T1000 (cell line): ENCODE data around the gene TRPM4.
A peak's percentile ranks its signal among the peaks of the same experiment; 100 is the strongest.
"Not testable (repeated sequence)": the region's sequence is repeated elsewhere in the genome, so short reads cannot be mapped to it uniquely, and the experiment has no call there.

ENCODE experiments used
- DNase-seq: peaks from one replicate; lab custom pipeline; 2025; ENCODE audit warnings: mixed read lengths; lab: John Stamatoyannopoulos, UW

The TRPM4 gene

DNA sequence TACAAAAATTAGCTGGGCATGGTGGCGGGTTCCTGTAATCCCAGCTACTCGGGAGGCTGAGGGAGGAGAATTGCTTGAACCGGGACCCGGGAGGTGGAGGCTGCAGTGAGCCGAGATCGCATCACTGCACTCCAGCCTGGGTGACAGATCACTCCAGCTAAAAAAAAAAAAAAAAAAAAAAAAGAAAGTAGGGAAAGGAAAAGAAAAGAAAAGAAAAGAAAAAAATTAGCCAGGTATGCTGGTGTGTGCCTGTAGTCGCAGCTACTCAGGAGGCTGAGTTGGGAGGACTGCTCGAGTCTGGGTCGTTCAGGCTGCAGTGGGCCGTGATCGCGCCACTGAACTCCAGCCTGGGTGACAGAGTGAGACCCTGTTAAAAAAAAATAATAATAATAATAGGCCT is 30.4 kb upstream of the TRPM4 start:
- DNase-seq, result not testable (repeated sequence)

DNA sequence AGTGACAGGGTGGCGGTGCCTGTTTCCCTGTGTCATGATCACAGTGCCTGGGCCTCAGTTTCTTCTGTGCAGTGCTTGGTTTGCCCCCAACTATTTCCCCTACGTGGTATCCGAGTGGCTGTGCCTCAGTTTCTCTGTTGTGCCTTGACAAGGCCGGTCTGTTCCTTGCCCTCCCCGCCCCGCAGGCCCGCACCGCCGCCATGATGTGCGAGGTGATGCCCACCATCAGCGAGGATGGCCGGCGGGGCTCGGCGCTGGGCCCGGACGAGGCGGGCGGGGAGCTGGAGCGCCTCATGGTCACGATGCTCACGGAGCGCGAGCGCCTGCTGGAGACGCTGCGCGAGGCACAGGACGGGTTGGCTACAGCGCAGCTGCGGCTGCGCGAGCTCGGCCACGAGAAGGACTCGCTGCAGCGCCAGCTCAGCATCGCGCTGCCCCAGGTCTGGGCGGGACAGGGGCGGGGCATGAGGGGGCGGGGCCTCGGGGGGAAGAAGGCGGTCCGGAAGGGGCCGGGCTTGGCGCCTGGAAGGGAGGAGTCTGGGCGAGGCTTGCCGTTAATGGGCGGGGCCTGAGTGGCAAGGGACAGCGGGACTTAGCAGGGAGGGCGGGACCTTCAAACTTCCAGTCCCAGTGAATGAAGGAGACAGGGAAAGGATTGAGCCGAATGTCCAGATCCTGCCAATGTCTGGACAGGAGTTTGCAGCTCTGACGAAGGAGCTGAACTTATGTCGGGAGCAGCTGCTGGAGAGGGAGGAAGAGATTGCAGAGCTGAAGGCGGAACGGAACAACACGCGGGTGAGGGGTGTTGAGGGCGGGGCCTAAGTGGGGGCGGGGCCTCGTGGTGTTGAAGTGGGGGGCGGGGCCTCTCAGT is 29.7 kb upstream of the TRPM4 start:
- peak; percentile 97 for DNase-seq

DNA sequence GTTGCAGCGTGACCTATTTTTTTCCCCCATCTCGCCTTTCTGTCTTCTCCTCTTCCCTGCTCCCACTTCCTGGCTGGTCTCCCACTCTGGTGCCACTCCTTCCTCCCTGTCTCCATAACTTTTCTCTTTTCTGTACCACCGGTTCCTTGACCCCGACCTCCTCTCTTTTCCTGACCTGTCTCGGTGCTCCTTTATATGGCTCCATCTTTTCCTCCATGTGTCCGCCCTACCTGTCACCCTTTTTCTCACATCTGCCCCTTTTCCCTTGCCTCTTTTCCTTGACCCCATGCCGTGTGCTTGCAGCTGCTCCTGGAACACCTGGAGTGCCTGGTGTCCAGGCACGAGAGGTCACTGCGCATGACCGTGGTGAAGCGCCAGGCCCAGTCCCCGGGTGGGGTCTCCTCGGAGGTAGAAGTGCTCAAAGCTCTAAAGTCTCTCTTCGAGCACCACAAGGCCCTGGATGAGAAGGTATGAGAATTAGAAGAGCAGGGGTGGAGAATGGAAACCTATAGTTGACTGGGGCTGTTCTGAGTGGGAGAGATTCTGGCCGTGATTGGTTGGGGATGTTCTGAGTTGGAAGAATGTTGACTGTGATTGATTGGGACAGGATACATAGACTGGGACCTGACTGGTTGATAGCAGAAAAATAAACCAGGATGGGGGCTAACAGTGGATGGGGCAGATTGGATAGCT is 28.9 kb upstream of the TRPM4 start:
- DNase-seq, result no peak

DNA sequence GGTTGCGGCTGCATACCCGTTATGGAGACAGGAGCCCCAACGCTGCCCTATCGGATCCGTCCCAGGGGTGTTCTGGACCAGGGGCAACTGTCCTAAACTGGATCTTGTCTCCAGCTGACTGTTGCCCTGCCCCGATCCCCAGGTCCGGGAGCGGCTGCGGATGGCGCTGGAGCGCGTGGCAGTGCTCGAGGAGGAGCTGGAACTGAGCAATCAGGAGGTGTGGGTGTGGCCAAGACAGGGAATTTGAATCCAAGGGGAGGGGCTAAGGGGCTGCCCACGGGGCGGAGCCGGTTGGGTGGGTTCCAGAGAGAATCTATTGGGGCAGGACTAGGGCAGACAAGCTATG is 28.4 kb upstream of the TRPM4 start:
- DNase-seq, result no peak

DNA sequence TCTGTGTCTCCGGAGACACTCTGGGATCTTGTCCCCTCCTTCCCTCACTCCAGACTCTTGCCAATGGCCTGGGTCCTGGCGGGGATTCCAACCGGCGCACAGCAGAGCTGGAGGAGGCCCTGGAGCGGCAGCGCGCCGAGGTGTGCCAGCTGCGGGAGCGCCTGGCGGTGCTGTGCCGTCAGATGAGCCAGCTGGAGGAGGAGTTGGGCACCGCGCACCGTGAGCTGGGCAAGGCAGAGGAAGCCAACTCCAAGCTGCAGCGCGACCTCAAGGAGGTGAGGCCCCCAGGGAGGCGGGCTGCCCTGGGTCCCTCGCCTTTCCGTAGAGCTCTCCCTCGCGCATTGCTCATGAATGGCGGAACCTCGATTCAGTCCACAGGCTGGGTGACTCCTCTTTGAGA is 27.3 kb upstream of the TRPM4 start:
- DNase-seq, result no peak

DNA sequence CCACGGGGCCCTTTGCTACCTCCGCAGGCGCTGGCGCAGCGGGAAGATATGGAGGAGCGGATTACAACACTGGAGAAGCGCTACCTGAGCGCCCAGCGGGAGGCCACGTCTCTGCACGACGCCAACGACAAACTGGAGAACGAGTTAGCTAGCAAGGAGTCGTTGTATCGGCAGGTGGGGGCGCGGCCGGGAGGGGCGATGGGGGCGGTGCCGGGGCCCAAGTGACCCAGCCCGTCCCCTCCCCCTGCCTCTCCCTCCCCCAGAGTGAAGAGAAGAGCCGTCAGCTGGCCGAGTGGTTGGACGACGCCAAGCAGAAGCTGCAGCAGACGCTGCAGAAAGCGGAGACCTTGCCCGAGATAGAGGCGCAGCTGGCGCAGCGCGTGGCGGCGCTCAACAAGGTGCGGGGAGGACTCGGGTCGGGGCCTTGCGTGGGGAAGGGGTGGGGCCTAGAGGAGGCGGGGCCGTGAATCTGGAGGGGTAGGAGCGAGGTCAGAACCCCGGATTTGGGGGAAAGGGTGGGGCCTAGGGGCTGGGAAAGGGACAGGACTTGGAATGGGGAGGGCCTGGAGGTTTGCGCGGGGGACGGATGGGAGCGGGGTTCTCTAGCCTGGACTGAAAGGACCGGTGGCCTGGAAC is 24.5 kb upstream of the TRPM4 start:
- DNase-seq, result no peak

DNA sequence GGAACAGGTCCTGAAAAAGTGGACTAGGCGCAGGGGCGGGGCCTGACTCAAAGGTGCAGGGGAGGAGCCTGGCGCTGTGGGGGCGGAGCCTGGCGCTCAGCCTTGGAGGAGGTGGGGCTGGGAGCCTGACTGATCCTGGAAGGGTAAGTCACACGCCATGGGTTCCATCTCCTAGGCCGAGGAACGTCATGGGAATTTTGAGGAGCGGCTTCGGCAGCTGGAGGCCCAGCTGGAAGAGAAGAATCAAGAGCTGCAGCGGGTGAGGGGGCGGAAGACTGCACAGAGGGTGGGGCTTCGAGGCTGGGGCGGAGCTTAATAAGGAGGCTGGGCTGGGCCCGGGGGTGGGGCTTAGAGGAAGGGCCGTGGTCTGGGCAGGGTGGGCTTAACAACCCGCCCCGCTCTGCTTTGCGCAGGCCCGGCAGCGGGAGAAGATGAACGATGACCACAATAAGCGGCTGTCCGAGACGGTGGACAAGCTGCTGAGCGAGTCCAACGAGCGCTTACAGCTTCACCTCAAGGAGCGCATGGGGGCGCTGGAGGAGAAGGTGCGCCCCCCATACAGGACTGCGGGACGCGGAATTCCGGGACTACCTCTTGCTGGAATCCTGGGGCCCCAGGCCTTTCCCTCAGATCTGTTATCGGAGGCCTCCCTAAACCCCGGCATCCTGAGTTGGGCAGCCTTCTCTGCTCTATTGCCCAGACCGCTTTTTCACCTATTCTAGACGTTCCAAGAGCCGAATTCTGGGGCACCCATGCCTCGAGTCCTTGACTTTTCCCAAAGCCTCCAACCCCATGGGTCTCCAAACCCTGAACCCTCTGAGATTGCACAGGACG is 23.8 kb upstream of the TRPM4 start:
- DNase-seq, result no peak

DNA sequence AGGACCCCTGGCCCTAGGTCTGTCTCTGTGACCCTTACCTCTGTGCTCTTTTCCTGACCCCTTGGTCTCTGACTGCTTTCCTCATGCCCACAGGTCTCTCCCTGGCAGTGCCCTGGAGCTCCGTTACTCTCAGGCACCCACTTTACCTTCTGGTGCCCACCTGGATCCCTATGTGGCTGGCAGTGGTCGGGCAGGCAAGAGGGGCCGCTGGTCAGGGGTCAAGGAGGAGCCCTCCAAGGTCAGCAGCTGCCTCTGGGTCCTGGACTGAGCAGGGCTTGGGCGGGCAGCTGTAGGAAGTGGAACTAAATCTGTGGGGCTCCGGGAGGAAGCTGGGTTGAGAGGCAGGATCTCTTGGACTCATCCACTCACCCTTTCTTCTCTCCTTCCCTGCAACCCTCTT is 21.9 kb upstream of the TRPM4 start:
- DNase-seq, result no peak

DNA sequence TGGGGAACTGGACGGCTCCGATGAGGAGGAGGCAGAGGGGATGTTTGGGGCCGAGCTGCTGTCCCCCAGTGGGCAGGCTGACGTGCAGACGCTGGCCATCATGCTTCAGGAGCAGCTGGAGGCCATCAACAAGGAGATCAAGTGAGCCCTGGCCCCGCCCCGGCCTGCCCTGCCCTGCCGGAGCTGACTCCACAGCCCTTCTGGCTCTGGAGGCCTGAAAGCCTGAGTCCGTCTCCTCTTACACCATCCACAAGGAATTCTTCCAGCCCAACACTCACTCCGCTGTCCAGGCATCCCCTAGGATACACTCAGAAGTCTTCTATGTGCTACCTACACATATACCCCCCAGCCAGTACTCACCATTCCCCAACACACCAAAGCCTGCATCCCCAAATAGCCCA is 20.8 kb upstream of the TRPM4 start:
- DNase-seq, result no peak

DNA sequence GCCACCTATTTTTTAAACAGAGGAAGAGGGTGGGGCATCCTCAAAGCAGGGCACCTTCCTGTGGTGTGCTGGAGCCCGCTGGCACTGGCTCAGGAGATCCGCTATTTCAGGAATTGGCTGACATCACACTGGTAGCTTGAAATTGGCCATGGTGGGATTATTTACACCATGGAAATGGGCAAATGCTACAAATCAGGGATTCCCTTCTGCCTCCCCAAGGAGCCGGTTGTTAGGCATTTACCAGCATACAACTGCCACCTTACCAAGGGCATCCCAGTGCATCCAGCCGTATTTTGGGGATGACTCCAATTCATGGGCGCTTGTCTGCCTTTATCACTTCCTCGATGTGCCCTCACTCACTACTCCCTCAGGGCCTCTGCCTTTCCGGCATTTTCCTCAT is 16.6 kb upstream of the TRPM4 start:
- DNase-seq, result no peak

DNA sequence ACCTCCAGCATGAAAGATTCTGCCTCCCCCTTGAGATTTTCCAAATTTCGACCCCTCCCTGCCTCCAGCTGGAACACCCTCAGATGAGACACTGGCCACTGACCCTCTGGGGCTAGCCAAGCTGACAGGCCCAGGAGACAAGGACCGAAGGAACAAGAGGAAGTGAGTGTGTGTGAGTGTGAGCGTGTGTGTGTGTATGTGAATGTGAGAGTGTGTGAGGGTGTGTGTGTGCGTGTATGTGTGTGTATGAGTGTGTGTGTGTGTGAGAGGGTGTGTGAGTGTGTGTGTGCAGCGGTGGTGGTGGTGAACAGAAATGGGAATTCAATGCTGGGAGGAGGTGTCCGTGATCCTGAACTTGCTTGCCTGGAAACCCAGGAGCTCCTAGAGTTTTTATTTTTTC is 16.2 kb upstream of the TRPM4 start:
- no peak for DNase-seq

DNA sequence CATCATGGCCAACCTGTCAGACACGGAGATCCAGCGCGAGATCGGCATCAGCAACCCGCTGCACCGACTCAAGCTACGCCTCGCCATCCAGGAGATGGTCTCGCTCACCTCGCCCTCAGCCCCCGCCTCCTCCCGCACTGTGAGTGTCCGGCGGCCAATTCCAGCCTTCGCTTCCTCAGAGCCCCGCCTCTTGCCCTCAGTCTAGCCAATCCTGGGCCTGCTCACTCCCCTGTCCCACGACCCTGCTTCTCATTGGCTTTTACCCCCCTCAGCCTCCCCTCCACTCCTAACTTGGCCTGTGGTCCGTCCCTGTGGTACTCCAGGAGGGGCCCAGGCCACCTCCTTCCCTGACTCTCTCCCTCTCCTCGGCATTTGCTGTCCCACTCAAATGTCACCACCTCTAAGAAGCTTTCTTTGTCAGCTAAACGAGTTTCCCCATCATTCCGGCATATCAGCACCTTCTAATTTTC is 14.7 kb upstream of the TRPM4 start:
- DNase-seq, result peak; percentile 86

DNA sequence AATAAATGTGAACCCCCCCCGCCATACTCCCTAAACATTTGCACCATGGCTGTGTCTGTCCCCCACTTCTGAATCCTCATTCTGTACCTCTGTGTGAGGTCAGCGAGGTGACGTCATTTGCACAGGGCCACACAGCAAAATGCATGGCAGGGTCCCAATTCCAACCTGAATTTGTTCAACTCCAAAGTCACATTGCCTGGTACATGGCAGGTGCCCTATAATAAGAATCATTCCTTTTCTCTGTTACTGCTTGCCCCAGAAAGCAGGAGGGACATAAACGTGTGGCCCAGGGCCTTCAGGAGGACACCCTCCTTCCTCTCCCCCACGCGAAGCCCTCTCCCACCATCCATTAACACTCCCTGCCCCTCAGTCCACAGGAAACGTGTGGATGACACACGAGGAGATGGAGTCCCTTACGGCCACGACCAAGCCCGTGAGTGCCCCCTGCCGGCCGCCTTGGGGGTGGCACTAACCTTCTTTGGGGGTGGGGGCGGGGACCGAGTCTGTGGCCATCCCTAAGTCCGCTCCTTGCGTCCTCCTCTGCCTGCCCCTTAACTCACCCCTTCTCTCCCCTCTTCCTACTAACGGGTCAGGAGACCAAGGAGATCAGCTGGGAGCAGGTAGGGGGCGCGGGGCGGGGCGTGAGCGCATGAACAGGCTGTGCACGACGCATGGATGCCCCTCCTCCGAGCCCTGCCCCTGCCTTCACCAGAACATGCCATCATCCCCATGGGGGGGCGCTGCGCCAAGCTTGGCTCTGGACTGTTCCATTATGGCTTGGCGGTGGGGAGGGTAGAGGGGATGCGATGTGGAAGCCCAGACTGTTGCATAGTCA is 11.8 kb upstream of the TRPM4 start:
- DNase-seq, result peak; percentile 27

DNA sequence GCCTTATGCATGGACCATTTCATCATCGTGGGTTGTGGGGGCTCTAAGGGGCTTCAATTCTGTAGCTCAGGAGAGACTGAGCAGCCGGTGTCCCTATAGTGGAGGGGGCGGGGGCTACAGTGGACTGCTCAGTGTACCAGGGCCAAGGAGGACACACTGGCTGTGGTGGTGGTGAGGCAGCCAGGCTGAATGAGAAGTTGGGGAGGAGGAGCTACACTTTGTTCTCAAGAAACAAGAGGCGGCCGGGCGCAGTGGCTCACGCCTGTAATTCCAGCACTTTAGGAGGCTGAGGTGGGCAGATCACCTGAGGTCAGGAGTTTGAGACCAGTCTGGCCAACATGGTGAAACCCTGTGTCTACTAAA is 11.2 kb upstream of the TRPM4 start:
- DNase-seq, result not testable (repeated sequence)

DNA sequence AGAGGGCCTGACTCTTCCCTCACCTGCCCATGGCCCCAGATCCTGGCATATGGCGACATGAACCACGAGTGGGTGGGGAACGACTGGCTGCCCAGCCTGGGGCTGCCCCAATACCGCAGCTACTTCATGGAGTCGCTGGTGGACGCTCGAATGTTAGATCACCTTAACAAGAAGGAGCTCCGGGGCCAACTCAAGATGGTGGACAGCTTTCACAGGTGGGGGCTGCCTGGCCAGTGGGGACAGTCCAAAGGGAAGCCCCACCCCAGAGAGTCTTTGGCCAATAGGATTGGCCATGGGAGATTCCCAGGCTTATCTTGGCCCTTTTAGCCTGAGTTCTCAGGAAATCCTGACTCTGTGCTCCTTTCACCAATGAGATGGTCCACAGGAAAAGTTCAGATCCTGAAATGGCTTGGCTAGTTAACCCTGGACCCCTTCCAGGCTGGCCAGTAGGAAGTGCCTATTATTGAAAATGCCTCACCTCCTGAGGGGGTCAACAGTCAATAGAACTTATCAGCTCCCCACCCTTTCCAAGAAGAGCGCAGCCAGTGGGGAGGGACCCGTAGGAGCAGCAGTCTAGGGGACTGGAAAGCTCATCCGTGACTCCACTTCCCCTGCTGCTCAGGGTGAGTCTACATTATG is 9.4 kb upstream of the TRPM4 start:
- DNase-seq, result no peak

DNA sequence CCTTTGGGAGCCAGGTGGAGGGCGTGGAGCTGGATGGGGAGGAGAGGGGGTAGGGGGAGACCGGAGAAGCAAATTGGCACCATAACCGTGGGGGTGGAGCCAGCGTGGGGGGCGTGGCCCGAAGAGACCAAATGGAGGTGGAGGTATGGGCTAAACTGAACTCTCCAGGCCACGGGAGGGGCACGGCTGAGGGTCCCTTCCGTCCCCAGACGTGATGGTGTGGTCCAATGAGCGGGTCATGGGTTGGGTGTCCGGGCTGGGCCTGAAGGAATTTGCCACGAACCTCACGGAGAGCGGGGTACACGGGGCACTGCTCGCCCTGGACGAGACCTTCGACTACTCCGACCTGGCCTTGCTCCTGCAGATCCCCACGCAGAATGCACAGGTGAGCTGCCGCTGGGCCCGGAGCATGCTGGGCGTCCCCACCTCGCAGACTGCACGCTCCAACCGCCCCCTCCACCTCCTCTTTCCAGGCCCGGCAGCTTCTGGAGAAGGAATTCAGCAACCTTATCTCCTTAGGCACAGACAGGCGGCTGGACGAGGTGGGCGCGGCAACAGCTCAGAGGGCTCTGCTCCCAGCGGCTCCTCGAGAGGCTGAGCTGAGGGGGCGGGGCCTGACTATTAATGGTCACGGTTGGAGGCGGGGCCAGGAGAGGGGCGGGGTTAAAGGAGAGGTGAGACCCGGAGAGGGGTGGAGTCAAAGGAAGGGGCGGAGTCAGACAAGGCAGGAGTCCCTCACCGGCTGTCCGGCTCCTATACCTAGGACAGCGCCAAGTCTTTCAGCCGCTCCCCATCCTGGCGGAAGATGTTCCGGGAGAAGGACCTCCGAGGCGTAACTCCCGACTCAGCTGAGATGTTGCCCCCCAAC is 8.6 kb upstream of the TRPM4 start:
- DNase-seq, result peak; percentile 93

DNA sequence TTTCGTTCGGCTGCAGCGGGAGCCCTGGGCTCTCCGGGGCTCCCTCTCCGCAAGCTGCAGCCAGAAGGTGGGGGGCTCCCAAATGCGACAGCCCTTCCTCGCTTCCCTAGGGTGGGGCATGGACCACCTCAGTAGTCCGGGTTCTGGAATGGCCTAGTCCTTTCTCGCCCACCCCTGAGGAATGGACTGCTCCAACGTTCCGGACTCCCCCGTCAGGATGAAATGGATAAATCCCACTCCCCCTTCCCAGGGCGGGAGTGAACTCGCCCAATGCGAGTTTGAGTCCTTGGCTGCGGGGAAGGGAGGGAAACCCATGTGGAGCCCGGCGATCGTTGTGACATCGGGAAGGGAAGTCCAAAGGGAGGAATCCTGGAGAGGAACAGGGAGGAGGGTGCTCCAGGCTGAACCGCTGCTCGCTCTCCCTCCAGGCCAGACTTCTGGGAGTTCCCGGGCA is 7.9 kb upstream of the TRPM4 start:
- peak; percentile 54 for DNase-seq

DNA sequence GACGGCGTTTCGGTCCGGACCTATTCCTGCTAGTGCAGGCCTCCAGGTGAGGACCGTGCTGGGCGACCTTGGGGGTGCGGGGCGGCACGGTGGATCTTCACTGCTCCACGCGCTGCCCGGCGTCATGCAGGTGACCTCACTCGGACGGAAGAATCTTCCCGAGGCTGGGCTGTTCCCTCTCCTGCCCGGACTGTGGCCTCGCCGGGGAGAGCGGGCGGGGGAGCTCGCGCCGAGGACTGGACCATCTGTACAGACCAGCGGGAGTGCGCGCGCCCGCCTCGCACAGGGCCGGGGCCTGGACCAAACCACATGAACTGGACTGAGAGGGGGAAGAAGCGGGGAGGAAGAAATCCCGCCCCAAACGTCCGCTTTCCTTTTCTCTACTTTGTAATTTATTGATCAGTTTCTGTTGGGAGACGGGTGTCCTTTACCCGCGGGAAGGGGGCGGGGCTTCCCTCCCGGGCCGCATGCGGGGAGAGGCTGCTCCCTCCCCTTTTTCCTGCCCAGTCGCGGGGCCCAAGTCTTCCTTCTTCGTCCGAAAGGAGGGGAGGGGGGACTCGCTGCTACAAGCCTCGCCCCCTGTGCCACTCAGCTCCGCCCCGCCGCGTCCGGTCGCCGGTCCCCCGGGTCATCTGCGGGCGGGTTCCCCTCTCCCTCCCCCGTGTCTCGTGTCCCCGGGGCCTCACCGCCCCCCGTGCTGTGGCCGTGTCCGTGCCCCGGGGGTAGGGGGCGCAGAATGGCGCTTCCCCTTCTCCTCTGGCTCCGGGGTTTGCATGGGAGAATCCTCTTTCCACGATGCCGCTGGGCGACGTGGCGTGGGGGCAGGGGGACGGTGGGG is 7.3 kb upstream of the TRPM4 start:
- DNase-seq, result peak; percentile 70

DNA sequence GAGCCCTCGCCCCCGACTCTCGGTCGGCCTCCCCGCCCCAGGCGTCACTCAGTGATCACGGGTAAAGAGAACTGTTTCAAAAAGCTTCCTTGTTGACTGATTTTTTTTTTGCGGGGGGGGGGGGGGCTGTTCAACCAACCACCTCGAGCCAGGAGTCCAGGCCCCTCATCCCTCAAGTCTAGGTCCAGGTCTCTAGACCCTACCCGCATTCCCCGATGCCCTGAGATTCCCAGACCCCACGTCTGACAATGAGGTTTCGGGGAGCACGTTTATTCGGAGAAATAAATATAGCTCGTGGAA is 6.7 kb upstream of the TRPM4 start:
- DNase-seq, result no peak
